GM21529 (cell line): Measurements from ENCODE around the gene LIG1.

ENCODE experiments used
- ATAC-seq: cut with Tn5 transposase; IDR thresholded peaks from one replicate; pipeline ENCODE4 v1.9.1; 2021; ENCODE audit not compliant: unreplicated experiment

Gene LIG1

GRCh38 chr19:48182434-48182833 is 12.3 kb upstream of the LIG1 start:
- no peak for ATAC-seq

DNA sequence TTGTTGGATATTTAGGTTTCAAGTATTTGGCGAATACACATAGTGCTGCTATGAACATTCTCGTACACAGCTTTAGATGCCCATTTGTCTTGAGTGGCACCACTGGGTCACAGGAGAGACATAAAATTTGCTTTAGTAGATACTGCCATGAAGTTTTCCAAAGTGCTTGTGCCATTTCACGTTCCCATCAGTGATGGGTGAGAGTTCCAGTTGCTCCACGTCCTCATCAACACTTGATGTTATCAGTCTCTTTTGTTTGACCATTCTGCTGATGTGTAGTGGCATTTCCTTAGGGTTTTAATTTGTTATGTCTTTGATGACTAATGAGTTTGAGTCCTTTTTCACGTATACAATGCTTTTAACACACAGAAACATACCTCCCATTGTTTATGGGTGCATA is 11.4 kb upstream of the LIG1 start:
- no peak for ATAC-seq

DNA sequence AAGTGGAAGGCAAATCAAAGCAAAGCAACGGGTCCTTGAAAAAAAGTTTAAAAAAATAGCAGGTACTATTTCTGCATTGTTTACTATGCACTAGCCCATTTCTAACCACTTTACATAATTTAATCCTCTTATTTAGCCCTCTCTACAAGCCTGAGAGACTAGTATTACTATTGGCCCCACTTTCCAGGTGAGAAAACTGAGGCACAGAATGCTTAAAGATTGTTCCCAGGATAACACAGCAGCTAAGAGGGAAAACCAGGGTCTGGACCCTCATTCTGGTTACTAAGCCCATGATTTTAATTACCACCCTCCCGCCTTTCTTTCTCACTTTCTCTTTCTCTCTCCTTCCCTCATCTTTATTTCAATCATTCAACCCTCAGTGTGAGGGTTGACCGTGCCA is 6.1 kb upstream of the LIG1 start:
- ATAC-seq, result no peak

GRCh38 chr19:48175578-48175977 is 5.4 kb upstream of the LIG1 start:
- no peak for ATAC-seq

DNA sequence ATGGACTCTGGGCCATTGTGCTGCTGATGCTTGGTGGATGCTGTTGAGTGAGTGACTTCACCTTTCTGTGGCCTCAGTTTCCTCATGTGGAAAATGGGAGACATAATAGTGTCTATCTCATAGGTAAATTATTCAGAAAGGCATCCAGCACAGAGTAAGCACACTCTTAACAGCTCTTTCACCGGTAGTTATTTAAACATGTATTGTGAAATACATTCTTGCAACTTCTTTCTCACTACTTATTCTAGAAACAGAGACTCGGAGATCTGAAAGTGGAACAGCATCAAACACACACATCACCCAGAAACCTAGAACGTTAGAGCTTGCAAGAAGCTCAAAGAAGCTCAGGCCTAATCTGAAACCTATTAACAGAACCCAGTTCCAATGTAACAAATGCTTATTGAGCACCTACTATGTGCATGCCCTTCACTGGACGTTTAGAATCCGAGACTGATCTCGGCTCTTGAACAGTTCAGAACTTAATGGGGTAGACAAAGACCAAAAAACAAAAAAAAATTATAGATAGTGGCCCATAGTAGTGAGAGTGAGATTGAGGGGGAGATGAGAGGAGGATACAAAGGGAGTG is 4.4 kb upstream of the LIG1 start:
- no peak for ATAC-seq

DNA sequence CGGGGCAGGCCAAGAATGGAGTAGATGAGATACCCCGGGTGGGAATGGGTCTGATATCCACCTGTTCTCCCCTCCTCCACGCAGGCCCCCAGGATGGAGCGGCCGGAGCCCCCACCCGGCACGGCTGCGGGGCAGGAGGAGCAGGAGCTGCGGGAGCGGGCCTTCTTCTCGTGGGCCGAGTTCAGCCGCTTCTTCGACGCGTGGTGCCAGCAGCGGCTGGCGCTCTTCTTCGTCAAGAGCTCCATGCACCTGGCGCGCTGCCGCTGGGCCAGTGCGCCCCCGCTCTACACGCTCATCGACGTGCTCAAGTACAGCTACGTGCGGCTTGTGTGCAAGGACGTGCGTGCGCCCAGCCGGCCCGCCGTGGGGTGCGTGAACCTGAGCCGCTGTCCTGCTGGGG is 1.6 kb upstream of the LIG1 start:
- ATAC-seq, result no peak

DNA sequence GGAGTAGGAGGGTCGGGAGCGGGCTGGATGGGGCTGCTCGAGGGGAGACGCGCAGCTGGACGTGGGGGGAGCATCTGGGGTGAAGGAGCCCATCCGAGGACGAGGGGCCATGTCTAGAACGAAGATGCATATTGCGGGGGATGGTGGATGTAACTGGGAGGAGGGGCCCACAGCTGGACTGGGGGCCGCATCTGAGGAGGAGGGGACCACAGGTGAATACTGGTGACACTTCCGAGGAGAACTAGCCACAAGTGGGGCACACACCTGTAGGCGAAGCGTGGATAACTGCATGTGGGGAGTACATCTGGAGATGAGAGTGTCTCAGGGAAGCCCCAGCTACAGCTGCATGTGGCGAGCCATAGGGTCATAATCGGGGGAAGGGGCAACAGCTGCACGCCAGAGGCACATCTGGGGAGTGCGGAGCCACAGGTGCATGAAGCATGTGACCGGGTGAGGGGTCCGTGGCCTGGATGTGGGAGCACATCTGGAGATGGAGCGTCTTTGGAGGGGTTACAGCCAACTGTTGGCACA is 738 bp upstream of the LIG1 start:
- no peak for ATAC-seq

- ATAC-seq, result peak; percentile 22
These were observed 586 bp downstream of the LIG1 start for GRCh38 chr19:48169578-48169938.

GRCh38 chr19:48168689-48169088 is 1.5 kb downstream of the LIG1 start:
- no peak for ATAC-seq

DNA sequence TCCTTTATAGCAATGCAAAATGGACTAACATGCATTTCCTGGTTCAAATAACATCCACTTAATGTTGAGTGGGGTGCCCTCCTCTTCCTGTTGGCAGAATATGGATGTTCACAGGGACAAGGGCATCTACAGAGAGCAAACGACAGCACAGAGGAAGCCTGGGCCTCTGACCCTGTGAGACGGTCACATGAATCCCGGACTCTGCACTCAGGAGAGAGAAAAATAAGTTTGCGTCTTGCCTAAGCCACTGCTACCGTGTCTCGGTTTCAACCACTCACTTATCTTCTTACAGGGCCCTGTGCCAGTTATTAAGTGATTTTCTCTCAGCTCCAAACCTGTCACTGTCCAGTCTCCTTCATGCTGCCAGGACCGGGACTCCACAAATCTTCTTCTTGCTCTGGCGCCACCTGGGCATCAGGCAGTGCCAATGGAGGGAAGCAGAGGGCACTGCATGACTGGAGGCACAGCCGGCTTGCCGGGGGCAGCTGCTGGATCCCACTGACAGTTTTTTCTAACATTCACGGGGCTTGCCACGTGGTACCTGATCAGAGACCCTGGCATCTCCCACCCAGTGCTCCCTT is 11.8 kb downstream of the LIG1 start:
- no peak for ATAC-seq

DNA sequence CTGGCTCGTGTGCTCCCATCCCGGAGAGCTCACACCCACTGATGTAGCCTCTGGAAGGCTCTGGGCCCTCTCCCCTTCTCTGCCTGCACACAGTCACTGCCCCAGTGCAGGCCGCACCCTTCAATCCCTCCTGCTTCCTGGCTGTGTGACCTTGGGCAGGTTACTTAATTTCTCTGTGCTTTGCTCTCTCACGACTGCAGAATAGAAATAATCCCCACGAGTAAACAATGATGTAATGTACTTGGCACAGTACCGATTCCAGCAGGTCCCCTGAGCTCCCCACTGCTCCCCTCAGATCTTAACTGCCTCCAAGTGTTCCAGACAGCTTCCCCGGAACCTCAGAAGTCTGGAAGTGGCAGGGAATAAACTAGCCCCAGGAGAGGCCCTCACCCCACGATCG is 16.1 kb downstream of the LIG1 start:
- no peak for ATAC-seq

- no peak for ATAC-seq
These were observed 17.6 kb downstream of the LIG1 start for GRCh38 chr19:48152551-48152950.

DNA sequence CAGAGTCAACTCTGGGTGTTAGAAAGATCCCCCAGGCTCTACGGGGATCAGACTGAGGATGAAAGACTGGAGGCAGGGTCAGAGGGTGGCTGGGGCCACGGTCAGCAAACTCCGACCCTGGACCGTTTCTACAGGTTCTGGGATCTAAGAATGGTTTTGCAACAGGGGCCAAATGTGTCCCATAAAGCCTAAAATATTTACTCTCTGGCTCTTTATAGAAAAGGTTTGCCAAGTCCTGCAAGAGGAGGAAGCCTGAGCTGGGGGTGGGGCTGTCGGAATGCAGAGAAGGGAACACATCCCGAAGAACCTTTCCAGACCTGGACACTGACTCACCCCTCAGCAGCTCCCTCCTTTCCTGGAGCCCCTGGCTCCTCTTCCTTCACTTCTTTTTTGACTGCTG is 20.7 kb downstream of the LIG1 start:
- no peak for ATAC-seq

- no peak for ATAC-seq
These were observed 21.6 kb downstream of the LIG1 start for GRCh38 chr19:48148576-48148975.

GRCh38 chr19:48147597-48148175 is 22.5 kb downstream of the LIG1 start:
- no peak for ATAC-seq

GRCh38 chr19:48139053-48139452 is 31.1 kb downstream of the LIG1 start:
- no peak for ATAC-seq

DNA sequence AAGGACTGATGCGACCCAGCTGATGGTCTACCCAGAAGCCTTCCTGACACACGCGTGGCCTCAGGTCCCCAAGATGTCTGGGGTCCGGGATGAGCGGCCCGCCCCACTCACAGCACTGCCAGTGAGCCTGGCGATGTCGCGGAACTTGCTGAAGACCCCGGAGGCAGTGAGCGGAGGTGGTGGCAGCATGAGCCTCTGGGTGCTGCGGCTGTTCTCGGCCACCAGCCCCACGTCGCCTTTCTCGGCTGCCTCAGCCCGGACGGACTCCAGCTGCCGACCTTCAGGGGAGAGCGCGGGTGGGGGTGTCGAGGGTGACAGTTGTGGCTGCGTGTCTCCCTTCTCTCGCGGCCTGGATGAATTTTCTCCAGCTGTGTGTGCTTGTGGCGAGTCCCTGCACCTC is 32.7 kb downstream of the LIG1 start:
- no peak for ATAC-seq

GRCh38 chr19:48136547-48136946 is 33.6 kb downstream of the LIG1 start:
- ATAC-seq, result no peak

DNA sequence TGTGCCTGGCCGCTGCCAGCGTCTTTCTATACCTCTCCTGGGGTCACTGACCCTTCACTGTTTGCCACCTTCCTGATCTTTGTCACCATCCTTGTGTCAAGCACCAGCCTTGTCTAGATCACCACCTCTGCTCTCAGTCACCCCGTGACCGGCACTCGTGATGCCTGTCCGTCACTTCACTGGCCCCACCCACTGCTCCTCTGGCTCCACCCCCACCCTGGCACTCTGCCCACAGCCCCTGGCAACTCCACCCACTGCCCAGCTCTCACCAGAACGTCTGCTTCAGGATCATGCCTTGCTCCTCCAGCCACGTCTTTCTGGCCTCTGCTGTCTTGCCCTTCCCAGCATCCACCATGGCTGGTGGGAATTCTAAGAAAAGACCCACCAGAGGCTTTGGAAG is 34.7 kb downstream of the LIG1 start:
- ATAC-seq, result no peak

DNA sequence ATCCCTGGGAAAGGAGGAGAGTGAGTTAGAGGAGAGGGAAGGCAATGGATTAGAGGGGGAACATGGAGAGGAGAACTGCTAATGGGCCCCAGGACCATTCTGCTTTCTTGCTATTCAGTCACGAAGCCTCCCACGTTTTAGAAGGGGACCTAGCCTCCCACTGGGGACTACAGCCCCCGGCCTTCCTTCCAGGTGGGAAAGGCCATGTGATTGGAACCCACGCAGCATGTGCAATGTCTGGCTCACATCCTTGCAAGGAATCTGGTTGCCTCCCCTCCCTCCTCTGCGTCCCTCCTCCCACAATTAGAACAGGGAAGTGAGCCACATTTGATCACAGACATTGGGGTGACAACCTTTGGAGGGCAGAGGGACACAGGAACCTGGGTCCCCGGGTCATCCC is 37.0 kb downstream of the LIG1 start:
- ATAC-seq, result no peak

DNA sequence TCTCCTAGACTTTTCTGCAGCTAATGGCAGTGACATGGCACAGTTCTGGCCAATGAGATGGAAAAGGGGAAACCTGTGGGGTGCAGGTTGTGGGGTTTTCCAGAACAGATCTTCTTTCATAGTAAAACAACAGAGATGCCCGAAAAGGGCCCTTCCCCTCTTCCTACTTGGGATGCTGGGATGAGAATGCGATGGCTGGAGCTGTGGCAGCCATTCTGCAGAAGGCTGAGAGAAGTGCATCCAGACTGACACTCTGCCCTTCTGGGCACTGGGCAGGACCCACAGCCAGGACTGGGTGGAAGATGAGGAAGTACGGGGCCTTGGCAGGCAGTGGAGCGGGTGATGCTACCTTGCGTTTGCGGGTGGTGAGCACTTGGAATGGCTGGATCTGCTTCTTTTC is 42.6 kb downstream of the LIG1 start:
- no peak for ATAC-seq

GRCh38 chr19:48123907-48124651 is 46.1 kb downstream of the LIG1 start:
- ATAC-seq, result no peak
